HS-5 (cell line): ENCODE measurements around the gene ZNF804A.
"Not testable (repeated sequence)": the region's sequence is repeated elsewhere in the genome, so short reads cannot be mapped to it uniquely, and the experiment has no call there.

Source experiments
- DNase-seq: peaks from one replicate; pipeline ENCODE4 v3.0.0-alpha.2; 2012; ENCODE audit warnings: low read depth

Gene ZNF804A

GRCh38 chr2:184830531-184830930 lies 232.2 kb downstream of the ZNF804A start:
- DNase-seq: no peak

GRCh38 chr2:184834699-184835397 lies 236.5 kb downstream of the ZNF804A start:
- no peak for DNase-seq

GRCh38 chr2:184835398-184835715 lies 237.0 kb downstream of the ZNF804A start:
- DNase-seq: no peak

- DNase-seq: no peak
These were observed 249.0 kb downstream of the ZNF804A start for GRCh38 chr2:184847331-184847730.

GRCh38 chr2:184849516-184849915 lies 251.2 kb downstream of the ZNF804A start:
- DNase-seq: peak; percentile 15

- no peak for DNase-seq
These were observed 253.2 kb downstream of the ZNF804A start for GRCh38 chr2:184851576-184851975.

- DNase-seq: no peak
These were observed 260.9 kb downstream of the ZNF804A start for GRCh38 chr2:184859187-184859586.

- no peak for DNase-seq
These were observed 262.4 kb downstream of the ZNF804A start for GRCh38 chr2:184860744-184861143.

- no peak for DNase-seq
These were observed 276.9 kb downstream of the ZNF804A start for GRCh38 chr2:184875212-184875611.

GRCh38 chr2:184875911-184876310 lies 277.6 kb downstream of the ZNF804A start:
- no peak for DNase-seq

- DNase-seq: no peak
These were observed 279.6 kb downstream of the ZNF804A start for GRCh38 chr2:184877909-184878308.

GRCh38 chr2:184879671-184880070 lies 281.3 kb downstream of the ZNF804A start:
- DNase-seq: no peak

GRCh38 chr2:184886585-184886984 lies 288.3 kb downstream of the ZNF804A start:
- DNase-seq: not testable (repeated sequence)

GRCh38 chr2:184890311-184890710 lies 292.0 kb downstream of the ZNF804A start:
- no peak for DNase-seq

GRCh38 chr2:184904991-184905390 lies 306.7 kb downstream of the ZNF804A start:
- no peak for DNase-seq

- DNase-seq: no peak
These were observed 307.8 kb downstream of the ZNF804A start for GRCh38 chr2:184906160-184906559.

GRCh38 chr2:184906709-184907108 lies 308.4 kb downstream of the ZNF804A start:
- no peak for DNase-seq

- no peak for DNase-seq
These were observed 310.6 kb downstream of the ZNF804A start for GRCh38 chr2:184908966-184909365.

GRCh38 chr2:184920451-184920965 lies 322.2 kb downstream of the ZNF804A start:
- no peak for DNase-seq

GRCh38 chr2:184921676-184922075 lies 323.3 kb downstream of the ZNF804A start:
- no peak for DNase-seq

- peak; percentile 8 for DNase-seq
These were observed 325.4 kb downstream of the ZNF804A start for GRCh38 chr2:184923751-184924150.

- DNase-seq: no peak
These were observed 328.7 kb downstream of the ZNF804A start for GRCh38 chr2:184927040-184927439.

GRCh38 chr2:184936761-184937160 lies 338.4 kb downstream of the ZNF804A start:
- no peak for DNase-seq
